Endothelial cell of umbilical vein (primary cell): ENCODE results near the gene OR2D3. TPM values are rescaled to one million over a fixed set of nuclear protein-coding genes. Genes with fewer than 3 reads are reported as not detected.

ENCODE experiments used
- BruUV-seq: library from RNA; stranded (reverse); fragments of 400-500 nt; replicated peaks from 2 replicates; lab custom pipeline; 2021; lab: Mats Ljungman, UMichigan
- CTCF ChIA-PET: fragments of 300-600, 350-600 bp; sonication (Branson Sonifier 250); formaldehyde crosslinking; loops from one replicate; lab custom pipeline; 2021; ENCODE audit warnings: antibody characterized with exemption, inconsistent platforms; lab: Charles Lee
- POLR2A ChIA-PET: fragments of 300-600, 350-600 bp; sonication (Branson Sonifier 250); formaldehyde crosslinking; loops from one replicate; lab custom pipeline; 2021; ENCODE audit warnings: antibody characterized with exemption, inconsistent platforms; lab: Charles Lee
- DNase-seq: peaks from one replicate; pipeline ENCODE4 v3.0.0-alpha.2; 2011; ENCODE audit warnings: low read depth, low spot score
- FAIRE-seq: peaks from 2 replicates; lab custom pipeline; 2011; peaks lifted over from hg19 to GRCh38; lab: Jason Lieb, UNC
- H2AFZ ChIP-seq: 2 replicates; pipeline ENCODE4 v1.6.0; 2012; ENCODE audit warnings: low read depth, low read length, control low read depth, inconsistent platforms
- H3K27ac ChIP-seq: 2 replicates; pipeline ENCODE4 v1.5.1; 2011; ENCODE audit warnings: low read depth, mild to moderate bottlenecking, control low read depth, low read length, moderate library complexity; ENCODE audit not compliant: insufficient read depth
- H3K27me3 ChIP-seq, 2 experiments: 2 replicates each; pipeline versions ENCODE4 v1.6.0 to v1.6.1; 2011; ENCODE audit warnings: low read length in 2 of 2, mixed read lengths in 1 of 2; ENCODE audit not compliant: control insufficient read depth in 2 of 2, insufficient read depth in 2 of 2
- H3K36me3 ChIP-seq, 2 experiments: 2 replicates in 1 of 2; 3 replicates in 1 of 2; pipeline ENCODE4 v1.5.1; 2011; ENCODE audit warnings: low read length in 2 of 2, mild to moderate bottlenecking in 1 of 2, moderate library complexity in 1 of 2; ENCODE audit not compliant: control insufficient read depth in 2 of 2, insufficient read depth in 2 of 2; ENCODE audit errors: extremely low read depth in 1 of 2
- H3K4me1 ChIP-seq: 3 replicates; pipeline ENCODE4 v1.5.1; 2011; ENCODE audit warnings: mild to moderate bottlenecking, low read length; ENCODE audit not compliant: control insufficient read depth, insufficient read depth; ENCODE audit errors: extremely low read depth
- H3K4me2 ChIP-seq: 2 replicates; pipeline ENCODE4 v1.6.1; 2011; ENCODE audit warnings: low read length, control low read depth, mixed read lengths; ENCODE audit not compliant: insufficient read depth
- H3K4me3 ChIP-seq, 3 experiments: fragments of 200-600 bp in 1 of 3; sonication (generic), shearing (Covaris generic) in 1 of 3; replicated peaks in 1 of 3; 2 replicates each; pipeline ENCODE4 v1.5.1; 2011 to 2016; ENCODE audit warnings: control low read depth in 3 of 3, low read length in 3 of 3, mild to moderate bottlenecking in 2 of 3, inconsistent platforms in 1 of 3, low read depth in 1 of 3, moderate library complexity in 1 of 3; ENCODE audit not compliant: insufficient read depth in 1 of 3
- H3K79me2 ChIP-seq: 2 replicates; pipeline ENCODE4 v1.6.0; 2012; ENCODE audit warnings: low read length, inconsistent platforms; ENCODE audit not compliant: control insufficient read depth, insufficient read depth
- H3K9ac ChIP-seq: replicated peaks from 2 replicates; pipeline ENCODE3; 2011; ENCODE audit warnings: low read length, control low read depth; ENCODE audit not compliant: insufficient read depth; ENCODE audit errors: extremely low read depth
- H3K9me1 ChIP-seq: replicated peaks from 3 replicates; pipeline ENCODE4 v1.6.0; 2011; ENCODE audit warnings: mild to moderate bottlenecking, low read length; ENCODE audit not compliant: control insufficient read depth, insufficient read depth; ENCODE audit errors: extremely low read depth
- H3K9me3 ChIP-seq: replicated peaks from 2 replicates; pipeline ENCODE4 v1.5.1; 2012; ENCODE audit warnings: low read length, inconsistent platforms; ENCODE audit not compliant: control insufficient read depth, insufficient read depth
- H4K20me1 ChIP-seq: replicated peaks from 2 replicates; pipeline ENCODE3; 2011; ENCODE audit warnings: mild to moderate bottlenecking, low read length; ENCODE audit not compliant: control insufficient read depth, insufficient read depth; ENCODE audit errors: extremely low read depth
- CTCF ChIP-seq, 2 donors: IDR thresholded peaks; 1 replicate in 1 of 2; 2 replicates in 1 of 2; pipeline ENCODE4 v1.5.1; 2011; ENCODE audit warnings: low read length in 2 of 2, mild to moderate bottlenecking in 2 of 2, moderate library complexity in 2 of 2, control low read depth in 1 of 2, inconsistent platforms in 1 of 2, low read depth in 1 of 2; ENCODE audit not compliant: insufficient read depth in 1 of 2; ENCODE audit errors: extremely low read depth in 1 of 2
- EZH2 ChIP-seq: IDR thresholded peaks from 2 replicates; pipeline ENCODE4 v1.6.1; 2012; ENCODE audit warnings: borderline replicate concordance, low read depth, mild to moderate bottlenecking, moderate library complexity, low read length, inconsistent platforms; ENCODE audit not compliant: severe bottlenecking
- FOS ChIP-seq: IDR thresholded peaks from 2 replicates; pipeline ENCODE4 v1.6.1; 2011; ENCODE audit warnings: mild to moderate bottlenecking, low read length, moderate library complexity, borderline replicate concordance; ENCODE audit not compliant: insufficient read depth
- GATA2 ChIP-seq: IDR thresholded peaks from 2 replicates; pipeline ENCODE4 v1.7.0; 2011; ENCODE audit warnings: low read depth, mild to moderate bottlenecking, moderate library complexity, mixed read lengths, low read length; ENCODE audit not compliant: insufficient read length, insufficient read depth
- MAX ChIP-seq: IDR thresholded peaks from 2 replicates; pipeline ENCODE4 v1.6.1; 2011; ENCODE audit not compliant: insufficient read depth, insufficient read length
- MYC ChIP-seq: IDR thresholded peaks from one replicate; pipeline ENCODE4 v1.6.1; 2011; ENCODE audit warnings: mild to moderate bottlenecking, low read depth, low read length
- POLR2A ChIP-seq: IDR thresholded peaks from 2 replicates; pipeline ENCODE4 v1.6.1; 2012; ENCODE audit warnings: low read depth, mild to moderate bottlenecking, control low read depth, low read length
- POLR2AphosphoS5 ChIP-seq: IDR thresholded peaks from 2 replicates; pipeline ENCODE4 v1.6.1; 2012; ENCODE audit warnings: low read depth, mild to moderate bottlenecking, control low read depth, low read length, moderate library complexity; ENCODE audit not compliant: insufficient read depth
- dilution Hi-C: fragments of 300-500 bp; cut with MboI; formaldehyde crosslinking; loops from one replicate; pipeline ENCODE4 v1.15.0; 2019; ENCODE audit warnings: low sequenced_read_pairs; ENCODE audit not compliant: extremely low pct_ligation_motif_present
- intact Hi-C: fragments of 100-400 bp; cut with micrococcal nuclease; formaldehyde crosslinking; loops from one replicate; pipeline ENCODE4 v1.10.0; 2022
- polyA plus RNA-seq, 4 experiments: library from polyadenylated mRNA; depleted of rRNA in 3 of 4; stranded (reverse) in 3 of 4; unstranded in 1 of 4; fragments of >200 nt; gene quantifications; 2 replicates each; pipeline versions ENCODE4 v1.2.1 to v1.2.3, GENCODE V29; 2011 to 2012; ENCODE audit warnings: missing spikeins in 1 of 4
- total RNA-seq: library from RNA; stranded (reverse); gene quantifications from 2 replicates; pipeline ENCODE4 v1.2.3, GENCODE V29; 2021

OR2D3 gene
- total and polyA plus RNA-seq, 2 donors (not counting 3 experiments of a cell fraction or from before 2014, with no cell fraction given) = not detected

GRCh38 chr11:6925636-6926207 lies 4.9 kb downstream of the OR2D3 start:
- BruUV-seq = no TSS peak
- Histone ChIP-seq H3K4me3 (peak overlapping the region in 2 of 3 experiments; percentile 43 to 88), H3K9ac (no peak overlapping the region), H3K27ac (no peak overlapping the region), H3K4me1 (peaks cover 13% of the 10 kb centered on the region), H3K27me3 (no peaks in the 10 kb centered on the region), H3K36me3 (no peaks in the 10 kb centered on the region), H3K9me3 (no peaks in the 10 kb centered on the region), H4K20me1 (no peaks in the 10 kb centered on the region), H3K79me2 (peaks cover 5% of the 10 kb centered on the region), H3K4me2 (peak overlapping the region; percentile 96), H2AFZ (peak overlapping the region; percentile 100), H3K9me1 (no peaks in the 10 kb centered on the region)
- ChIA-PET POLR2A (no interaction called here), CTCF (interaction anchor here (1.0 to 2.0 kb wide), 7 partner anchors 14 to 353 kb away, joined by 3 to 5 read pairs (median 4); no protein-coding TSS in a partner anchor)
- FAIRE-seq = no peak
- peak; percentile 26 for DNase-seq
- intact Hi-C loops = loop anchor here (1.0 to 5.0 kb wide), 3 partner anchors 67 to 133 kb away; partner anchors contain the start of genes NLRP14 and ZNF214
- dilution Hi-C loops = no loop called here
- no peak for TF ChIP-seq POLR2A
- TF ChIP-seq MYC = no peak
- no peak for TF ChIP-seq POLR2AphosphoS5
- TF ChIP-seq GATA2 = no peak
- TF ChIP-seq MAX = no peak
- no peak for TF ChIP-seq EZH2
- TF ChIP-seq FOS = no peak
- no peak for TF ChIP-seq CTCF (IDR thresholded peaks at IDR 0.05; ENCODE audit: extremely low read depth in 1 of 2, insufficient read depth in 1 of 2, low read depth in 1 of 2, low read length in 2 of 2)
